Peyer's patch (tissue), 4 donors: ENCODE data around the gene MYH10. TPM values are rescaled to one million over a fixed set of nuclear protein-coding genes. Genes with fewer than 3 reads are reported as not detected.

Experiments used
- DNase-seq, 3 donors: peaks; one replicate each; pipeline ENCODE4 v3.0.0-alpha.2; 2017 to 2019
- H3K27ac ChIP-seq, 4 donors: fragments of 200-600 bp; sonication (generic); one replicate each; pipeline ENCODE4 v1.5.1; 2016 to 2019
- H3K27me3 ChIP-seq, 2 donors: fragments of 200-600 bp; sonication (generic); one replicate each; pipeline ENCODE4 v1.5.1; 2019
- H3K36me3 ChIP-seq, 3 donors: fragments of 200-600 bp; sonication (generic); one replicate each; pipeline ENCODE4 v1.5.1; 2016 to 2019
- H3K4me1 ChIP-seq, 4 donors: fragments of 200-600 bp; sonication (generic); one replicate each; pipeline ENCODE4 v1.5.1; 2016 to 2019
- H3K4me3 ChIP-seq, 4 donors: fragments of 200-600 bp; sonication (generic); 1 replicate in 3 of 4; 2 replicates in 1 of 4; pipeline ENCODE4 v1.5.1; 2016 to 2019; ENCODE audit warnings: mild to moderate bottlenecking in 1 of 4
- H3K9me3 ChIP-seq, 4 donors: fragments of 200-600 bp; sonication (generic); one replicate each; pipeline ENCODE4 v1.5.1; 2016 to 2019; ENCODE audit warnings: mild to moderate bottlenecking in 1 of 4
- CTCF ChIP-seq, 6 experiments: fragments of 450-650 bp in 4 of 6; fragments of 200-600 bp in 2 of 6; sonication (generic) in 1 of 6; IDR thresholded peaks; one replicate each; pipeline ENCODE4 v1.5.1; 2017 to 2019; ENCODE audit warnings: antibody characterized with exemption in 6 of 6, mild to moderate bottlenecking in 3 of 6, moderate library complexity in 1 of 6
- POLR2A ChIP-seq, 2 donors: fragments of 450-650 bp; IDR thresholded peaks; one replicate each; pipeline ENCODE4 v1.5.1; 2017; ENCODE audit warnings: antibody characterized with exemption in 2 of 2, mild to moderate bottlenecking in 2 of 2, moderate library complexity in 2 of 2
- total RNA-seq, 4 donors: library from RNA; depleted of rRNA; stranded (reverse); fragments of >200 nt; gene quantifications; one replicate each; pipeline ENCODE4 v1.1.0, GENCODE V29; 2016

MYH10 gene
- total RNA-seq, 4 donors from 2014 or later, result 1.2 to 10.7 (median 3.6) TPM

GRCh38 chr17:8447799-8448198 is 182.7 kb downstream of the MYH10 start:
- TF ChIP-seq CTCF (IDR thresholded peaks at IDR 0.05), result no peak
- no peak for TF ChIP-seq POLR2A (IDR thresholded peaks at IDR 0.05)
- no peak overlapping the region for H3K27ac ChIP-seq
- H3K9me3 ChIP-seq, result no peaks in the 10 kb centered on the region
- H3K4me1 ChIP-seq, result peaks cover 0 to 6% (median 4%) of the 10 kb centered on the region in 4 donors
- no peaks in the 10 kb centered on the region for H3K27me3 ChIP-seq
- H3K4me3 ChIP-seq, result no peak overlapping the region
- H3K36me3 ChIP-seq, result peaks cover 0 to 83% (median 0%) of the 10 kb centered on the region in 3 donors
- no peak for DNase-seq

GRCh38 chr17:8445536-8445935 is 185.0 kb downstream of the MYH10 start:
- Histone ChIP-seq H3K4me3 (no peak overlapping the region), H3K36me3 (peaks cover 0 to 62% (median 0%) of the 10 kb centered on the region in 3 donors), H3K27me3 (no peaks in the 10 kb centered on the region), H3K4me1 (peaks cover 0 to 2% (median 0%) of the 10 kb centered on the region in 4 donors), H3K9me3 (no peaks in the 10 kb centered on the region), H3K27ac (no peak overlapping the region)
- no peak for TF ChIP-seq CTCF (IDR thresholded peaks at IDR 0.05)
- DNase-seq, result no peak

GRCh38 chr17:8444494-8444893 is 186.0 kb downstream of the MYH10 start:
- DNase-seq, result no peak
- Histone ChIP-seq H3K27ac (no peak overlapping the region), H3K4me1 (peaks cover 0 to 2% (median 0%) of the 10 kb centered on the region in 4 donors), H3K27me3 (no peaks in the 10 kb centered on the region), H3K4me3 (no peak overlapping the region), H3K36me3 (peaks cover 0 to 59% (median 0%) of the 10 kb centered on the region in 3 donors), H3K9me3 (no peaks in the 10 kb centered on the region)
- no peak for TF ChIP-seq CTCF (IDR thresholded peaks at IDR 0.05)
- TF ChIP-seq POLR2A (IDR thresholded peaks at IDR 0.05), result no peak

GRCh38 chr17:8443756-8444155 is 186.8 kb downstream of the MYH10 start:
- TF ChIP-seq CTCF (IDR thresholded peaks at IDR 0.05) (no peak), POLR2A (IDR thresholded peaks at IDR 0.05) (no peak)
- H3K4me1 ChIP-seq, result peaks cover 0 to 2% (median 0%) of the 10 kb centered on the region in 4 donors

GRCh38 chr17:8442310-8442709 is 188.2 kb downstream of the MYH10 start:
- no peak for TF ChIP-seq CTCF (IDR thresholded peaks at IDR 0.05)
- no peak for TF ChIP-seq POLR2A (IDR thresholded peaks at IDR 0.05)
- Histone ChIP-seq H3K4me3 (no peak overlapping the region), H3K4me1 (peaks cover 0 to 2% (median 0%) of the 10 kb centered on the region in 4 donors), H3K9me3 (no peaks in the 10 kb centered on the region), H3K36me3 (peaks cover 0 to 49% (median 0%) of the 10 kb centered on the region in 3 donors), H3K27ac (no peak overlapping the region), H3K27me3 (no peaks in the 10 kb centered on the region)
- no peak for DNase-seq

More at GRCh38 chr17:8443756-8444155, 186.8 kb downstream of the MYH10 start:
- H3K27me3 ChIP-seq, result no peaks in the 10 kb centered on the region
- peaks cover 0 to 59% (median 0%) of the 10 kb centered on the region in 3 donors for H3K36me3 ChIP-seq
- no peak overlapping the region for H3K27ac ChIP-seq
- H3K4me3 ChIP-seq, result no peak overlapping the region
- no peaks in the 10 kb centered on the region for H3K9me3 ChIP-seq
- no peak for DNase-seq

- Histone ChIP-seq H3K4me1 (peaks cover 0 to 5% (median 1%) of the 10 kb centered on the region in 4 donors), H3K27ac (no peak overlapping the region), H3K27me3 (no peaks in the 10 kb centered on the region), H3K9me3 (no peaks in the 10 kb centered on the region), H3K4me3 (no peak overlapping the region), H3K36me3 (peaks cover 0 to 43% (median 0%) of the 10 kb centered on the region in 3 donors)
- no peak for DNase-seq
- TF ChIP-seq POLR2A (IDR thresholded peaks at IDR 0.05) (no peak), CTCF (IDR thresholded peaks at IDR 0.05) (no peak)
Observed at GRCh38 chr17:8441690-8442089, 188.8 kb downstream of the MYH10 start.
